Uterus (tissue), 4 donors: ENCODE measurements around the gene RAB40C. TPM values are rescaled to one million over a fixed set of nuclear protein-coding genes. Genes with fewer than 3 reads are reported as not detected.
"Not testable (repeated sequence)": the region's sequence is repeated elsewhere in the genome, so short reads cannot be mapped to it uniquely, and the experiment has no call there.

Source experiments
- DNase-seq, 2 donors: peaks; one replicate each; pipeline ENCODE4 v3.0.0-alpha.2; 2019 to 2020
- H3K27ac ChIP-seq, 2 donors: fragments of 200-600 bp; sonication (generic); 1 replicate in 1 of 2; 2 replicates in 1 of 2; pipeline ENCODE4 v1.5.1; 2016 to 2018
- H3K27me3 ChIP-seq, 2 donors: fragments of 200-600 bp; sonication (generic); one replicate each; pipeline ENCODE4 v1.5.1; 2018 to 2019; ENCODE audit warnings: control low read depth in 1 of 2
- H3K36me3 ChIP-seq, 2 donors: fragments of 200-600 bp; sonication (generic); one replicate each; pipeline ENCODE4 v1.5.1; 2019; ENCODE audit warnings: control low read depth in 1 of 2
- H3K4me1 ChIP-seq, 2 donors: fragments of 200-600 bp; sonication (generic); one replicate each; pipeline ENCODE4 v1.5.1; 2018 to 2019; ENCODE audit warnings: control low read depth in 1 of 2
- H3K4me3 ChIP-seq, 2 donors: fragments of 200-600 bp; sonication (generic); 1 replicate in 1 of 2; 2 replicates in 1 of 2; pipeline ENCODE4 v1.5.1; 2018 to 2019; ENCODE audit warnings: mild to moderate bottlenecking in 1 of 2
- H3K9me3 ChIP-seq, 2 donors: fragments of 200-600 bp; sonication (generic); one replicate each; pipeline ENCODE4 v1.5.1; 2019; ENCODE audit warnings: control low read depth in 1 of 2
- CTCF ChIP-seq, 4 experiments: fragments of 200-600 bp in 2 of 4; fragments of 450-650 bp in 2 of 4; sonication (generic) in 2 of 4; IDR thresholded peaks; one replicate each; pipeline ENCODE4 v1.5.1; 2016 to 2019; ENCODE audit warnings: antibody characterized with exemption in 4 of 4, mild to moderate bottlenecking in 2 of 4, moderate library complexity in 1 of 4
- POLR2A ChIP-seq, 2 donors: fragments of 450-650 bp; IDR thresholded peaks; one replicate each; pipeline ENCODE4 v1.6.1; 2016; ENCODE audit warnings: antibody characterized with exemption in 2 of 2, mild to moderate bottlenecking in 1 of 2, moderate library complexity in 1 of 2
- intact Hi-C: fragments of 100-400 bp; cut with DNase I; formaldehyde crosslinking; loops from one replicate; pipeline ENCODE4 v1.15.1; 2023; ENCODE audit warnings: low total_unique reads
- total RNA-seq, 4 donors: library from RNA; depleted of rRNA in 3 of 4; stranded (reverse); fragments of >200 nt in 3 of 4; gene quantifications; one replicate each; pipeline versions ENCODE4 v1.1.0 to v1.2.4, GENCODE V29; 2014 to 2023
- donor health status: DM: yes; HTN: yes; CAD: no.

Gene RAB40C
- total RNA-seq, 4 donors from 2014 or later = 0.59 to 25.4 (median 14.3) TPM

- no peaks in the 10 kb centered on the region for H3K9me3 ChIP-seq
- H3K27me3 ChIP-seq = no peaks in the 10 kb centered on the region
- DNase-seq = no peak
- H3K4me1 ChIP-seq = peaks cover 0 to 3% of the 10 kb centered on the region in 2 donors
- H3K4me3 ChIP-seq = no peak overlapping the region
- TF ChIP-seq POLR2A (IDR thresholded peaks at IDR 0.05) (no peak), CTCF (IDR thresholded peaks at IDR 0.05) (no peak)
- intact Hi-C loops = no loop called here
- H3K27ac ChIP-seq = no peak overlapping the region
- no peaks in the 10 kb centered on the region for H3K36me3 ChIP-seq
Observed at GRCh38 chr16:595942-596735, 6.3 kb downstream of the RAB40C start.

- DNase-seq = no peak
- Histone ChIP-seq H3K27ac (no peak overlapping the region), H3K4me3 (no peak overlapping the region), H3K36me3 (no peaks in the 10 kb centered on the region), H3K27me3 (no peaks in the 10 kb centered on the region), H3K4me1 (no peaks in the 10 kb centered on the region), H3K9me3 (no peaks in the 10 kb centered on the region)
- intact Hi-C loops = no loop called here
- TF ChIP-seq POLR2A (IDR thresholded peaks at IDR 0.05) (no peak), CTCF (IDR thresholded peaks at IDR 0.05) (no peak)
Observed at GRCh38 chr16:596736-597060, 6.8 kb downstream of the RAB40C start.

GRCh38 chr16:597655-598054 is 7.8 kb downstream of the RAB40C start:
- H3K27me3 ChIP-seq, H3K9me3 ChIP-seq, H3K4me3 ChIP-seq, H3K4me1 ChIP-seq, DNase-seq, intact Hi-C loops, H3K27ac ChIP-seq, H3K36me3 ChIP-seq: not testable (repeated sequence)

GRCh38 chr16:598823-599739 is 9.2 kb downstream of the RAB40C start:
- Histone ChIP-seq H3K9me3 (no peaks in the 10 kb centered on the region), H3K4me3 (no peak overlapping the region), H3K27ac (no peak overlapping the region), H3K4me1 (no peaks in the 10 kb centered on the region), H3K36me3 (no peaks in the 10 kb centered on the region), H3K27me3 (no peaks in the 10 kb centered on the region)
- intact Hi-C loops = no loop called here
- TF ChIP-seq POLR2A (IDR thresholded peaks at IDR 0.05) = no peak
- TF ChIP-seq CTCF (IDR thresholded peaks at IDR 0.05) = no peak
- DNase-seq = no peak

GRCh38 chr16:600781-601180 is 10.9 kb downstream of the RAB40C start:
- no peak overlapping the region for H3K4me3 ChIP-seq
- H3K9me3 ChIP-seq = no peaks in the 10 kb centered on the region
- no peaks in the 10 kb centered on the region for H3K4me1 ChIP-seq
- no peak for TF ChIP-seq CTCF (IDR thresholded peaks at IDR 0.05)
- no peak for TF ChIP-seq POLR2A (IDR thresholded peaks at IDR 0.05)
- no peaks in the 10 kb centered on the region for H3K36me3 ChIP-seq
- intact Hi-C loops = no loop called here
- H3K27me3 ChIP-seq = no peaks in the 10 kb centered on the region
- no peak for DNase-seq
- H3K27ac ChIP-seq = no peak overlapping the region
